ENCODE data around the gene TTC38.
"Not testable (repeated sequence)": the region's sequence is repeated elsewhere in the genome, so short reads cannot be mapped to it uniquely, and the experiment has no call there.

The TTC38 gene

DNA sequence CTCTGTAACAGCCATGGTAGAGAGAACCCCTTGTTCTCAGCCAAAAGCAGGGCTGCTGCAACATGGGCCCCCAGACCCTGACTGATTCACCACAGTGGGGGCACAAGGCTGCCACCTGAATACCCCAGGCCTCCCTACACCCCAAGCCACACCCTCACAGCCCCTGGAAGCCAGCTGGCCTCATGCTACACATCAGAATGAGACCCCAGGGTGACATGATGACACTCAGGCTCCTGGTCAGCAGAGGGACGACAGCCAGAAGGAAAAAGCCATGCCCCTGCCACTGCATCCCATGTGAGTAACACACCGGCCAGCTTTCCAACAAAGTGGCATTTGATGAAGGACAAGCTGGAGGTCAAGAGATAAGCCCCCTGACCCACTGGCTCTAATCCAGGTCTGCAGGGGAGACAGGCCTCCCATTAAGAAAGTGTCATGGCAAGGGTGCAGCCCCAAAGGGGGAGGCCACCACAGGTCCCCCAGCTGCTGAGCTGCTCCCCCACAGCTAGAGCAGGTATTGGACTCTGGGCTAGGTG is 20.3 kb upstream of the TTC38 start:
- DNase-seq: no peak

DNA sequence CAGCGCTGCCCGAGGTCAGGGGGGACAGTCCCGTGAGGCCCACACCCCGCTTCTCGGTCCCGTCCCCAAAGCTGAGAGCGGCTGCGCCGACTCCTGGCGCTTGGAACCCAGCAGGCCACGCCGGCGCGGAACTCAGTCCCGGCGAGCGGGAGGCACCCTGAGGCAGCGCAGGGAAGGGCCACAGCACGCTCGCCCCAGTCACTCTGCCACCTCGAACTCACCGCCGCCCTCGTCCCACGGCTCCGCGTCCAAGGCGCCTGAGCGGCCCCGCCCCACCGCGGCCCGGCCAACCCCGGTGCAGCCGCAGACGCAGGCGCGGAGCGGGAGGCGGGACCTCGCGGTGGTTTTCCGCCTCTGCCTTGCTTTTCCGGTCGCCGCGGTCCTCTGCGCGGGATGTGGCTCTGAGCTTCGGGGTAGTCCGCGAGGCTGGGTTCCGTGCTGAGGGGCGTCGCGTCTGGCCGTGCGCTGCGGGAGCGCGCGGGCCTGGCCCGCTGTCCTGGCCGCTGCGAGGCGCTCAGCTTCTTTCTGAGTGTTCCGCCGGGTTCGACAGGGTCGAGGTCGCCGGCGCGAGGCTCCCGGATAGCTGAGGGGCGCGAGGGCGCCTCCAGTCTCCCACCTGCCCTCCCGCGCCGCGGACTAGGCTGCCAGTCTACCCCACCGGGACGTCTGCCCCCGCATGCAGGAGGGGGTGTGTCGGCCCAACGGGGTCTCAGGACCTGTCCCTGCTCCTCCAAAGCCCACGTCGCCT is 17.6 kb upstream of the TTC38 start, which contains the start of gene CDPF1:
Gene CDPF1 (minus strand): TSS at position 259 of the 748 bp plus-strand sequence. CDS start 2,009 bp downstream, outside the sequence.
- DNase-seq: peak; percentile 86

DNA sequence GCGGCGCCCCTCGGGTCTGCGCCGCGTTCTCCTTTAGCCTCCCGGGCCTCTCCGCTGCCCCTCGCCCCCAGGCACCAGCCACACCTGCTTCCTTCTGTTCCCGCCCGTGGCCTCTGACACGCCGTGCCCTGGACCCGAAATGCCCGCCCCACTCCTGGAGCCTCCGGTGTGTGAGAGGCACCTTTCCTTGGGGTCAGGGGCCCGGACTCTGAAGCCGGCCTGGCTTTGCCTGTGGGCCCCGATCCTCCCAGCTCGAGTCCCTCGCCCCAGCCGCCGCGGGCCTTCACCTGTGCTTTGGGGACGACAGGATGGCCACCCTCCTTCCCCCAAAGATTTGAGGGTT is 17.1 kb upstream of the TTC38 start:
- DNase-seq: no peak

DNA sequence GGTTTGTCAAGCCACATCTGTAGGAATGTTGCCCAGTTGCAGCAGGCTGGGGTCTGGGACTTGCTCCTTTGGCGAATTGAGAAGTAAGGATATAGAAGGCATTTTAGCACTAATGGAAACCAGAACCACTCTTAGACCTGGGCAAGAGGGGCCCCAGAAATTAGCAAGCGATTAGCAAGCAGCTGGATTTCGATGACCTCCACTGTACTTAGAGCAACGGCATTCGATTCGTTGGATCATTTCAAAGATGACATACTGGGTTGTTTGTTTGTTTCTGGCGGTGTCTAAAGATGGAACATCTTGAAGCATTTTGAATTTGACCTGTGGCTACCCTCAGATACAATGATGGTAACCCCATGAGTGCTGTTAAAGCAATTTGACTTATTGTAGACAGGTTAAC is 16.5 kb upstream of the TTC38 start:
- no peak for DNase-seq

DNA sequence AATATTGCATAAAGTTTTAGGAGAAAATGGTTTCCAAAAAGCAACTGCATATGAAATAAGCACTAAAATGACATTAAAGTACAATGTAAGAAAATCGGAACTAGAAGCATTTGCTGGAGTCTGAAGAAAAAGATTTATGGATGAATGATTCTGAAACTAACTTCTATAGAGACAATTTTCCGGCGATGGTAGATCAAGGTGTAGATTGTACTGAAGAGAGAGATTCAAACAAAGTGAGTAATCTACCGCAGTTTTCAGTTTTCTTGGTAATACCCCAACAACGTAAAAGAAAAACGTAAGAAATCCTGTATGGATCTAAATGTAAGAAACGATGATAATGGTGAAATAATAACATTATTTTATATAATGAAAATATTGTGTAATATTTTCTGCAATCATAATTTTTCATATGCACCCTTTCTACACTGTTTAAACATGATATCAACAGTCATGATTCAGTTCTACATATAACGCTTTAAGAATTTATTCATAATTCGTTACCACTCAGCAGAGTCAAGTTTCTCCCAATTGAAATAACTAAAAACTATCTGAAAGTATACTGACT is 15.9 kb upstream of the TTC38 start:
- no peak for DNase-seq

DNA sequence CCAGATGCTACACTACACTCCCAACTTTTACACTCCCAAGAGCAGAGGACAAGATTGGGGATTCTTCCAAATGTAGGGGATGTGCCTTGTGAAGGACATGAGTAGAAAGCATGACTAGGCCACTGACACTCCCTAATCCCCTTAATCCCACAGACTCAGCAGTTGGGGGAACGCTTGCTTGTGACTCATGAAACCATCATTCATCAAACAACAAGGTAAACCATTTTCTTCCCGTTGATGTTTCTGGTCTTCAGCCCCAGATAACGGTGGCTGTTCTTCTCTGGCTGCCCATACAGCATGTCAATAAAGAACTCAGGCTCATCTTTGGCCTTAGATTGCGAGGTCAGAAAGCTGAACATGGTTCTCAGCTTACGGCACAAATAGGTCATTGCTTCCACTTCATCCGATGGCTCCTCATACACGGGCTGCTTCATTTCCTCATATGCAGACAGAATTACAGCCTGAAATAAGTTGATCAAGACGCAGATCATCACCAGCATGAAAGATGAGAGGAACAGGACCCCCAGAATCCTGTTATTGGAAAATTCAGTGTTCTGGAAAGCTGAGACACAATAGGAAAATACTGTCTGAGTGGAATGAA is 11.3 kb upstream of the TTC38 start:
- DNase-seq: no peak

DNA sequence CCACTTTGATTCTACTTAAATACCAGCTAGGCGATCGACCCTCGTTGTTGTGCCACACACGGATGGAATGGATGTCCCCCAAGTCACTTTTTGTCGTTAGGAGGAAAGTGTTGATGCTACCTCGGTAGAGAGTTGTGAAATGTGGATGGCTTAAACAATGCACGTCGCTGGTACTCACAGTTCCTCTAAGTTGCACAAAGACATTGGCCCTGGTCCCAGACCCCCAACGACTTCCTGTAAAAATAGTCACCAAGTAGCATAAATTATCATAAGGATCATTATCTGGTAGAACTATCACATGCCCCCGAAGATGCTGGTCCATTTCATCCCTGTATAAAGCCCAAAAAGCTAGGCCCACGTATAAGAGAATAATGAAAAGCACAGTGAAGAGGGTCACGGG is 8.4 kb upstream of the TTC38 start:
- no peak for DNase-seq

DNA sequence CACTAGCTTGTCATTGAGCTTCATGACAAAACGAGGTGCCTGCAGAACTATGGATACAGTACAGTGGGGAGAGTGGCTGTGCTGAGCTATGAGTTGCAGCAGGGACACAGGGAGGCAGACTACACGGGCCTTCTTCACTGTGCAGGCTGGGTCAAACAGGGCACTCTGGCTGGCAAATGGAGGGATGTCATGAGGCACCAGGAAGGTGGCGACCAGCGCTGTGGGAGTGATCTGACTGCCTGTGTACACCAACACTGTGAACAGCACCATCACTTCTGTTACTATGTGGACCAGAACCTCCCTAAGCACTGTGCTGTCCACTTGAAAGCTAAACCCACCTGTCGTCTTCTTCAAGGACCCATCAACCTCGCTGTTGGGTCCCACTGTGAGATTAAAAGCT is 7.8 kb upstream of the TTC38 start:
- DNase-seq: no peak

DNA sequence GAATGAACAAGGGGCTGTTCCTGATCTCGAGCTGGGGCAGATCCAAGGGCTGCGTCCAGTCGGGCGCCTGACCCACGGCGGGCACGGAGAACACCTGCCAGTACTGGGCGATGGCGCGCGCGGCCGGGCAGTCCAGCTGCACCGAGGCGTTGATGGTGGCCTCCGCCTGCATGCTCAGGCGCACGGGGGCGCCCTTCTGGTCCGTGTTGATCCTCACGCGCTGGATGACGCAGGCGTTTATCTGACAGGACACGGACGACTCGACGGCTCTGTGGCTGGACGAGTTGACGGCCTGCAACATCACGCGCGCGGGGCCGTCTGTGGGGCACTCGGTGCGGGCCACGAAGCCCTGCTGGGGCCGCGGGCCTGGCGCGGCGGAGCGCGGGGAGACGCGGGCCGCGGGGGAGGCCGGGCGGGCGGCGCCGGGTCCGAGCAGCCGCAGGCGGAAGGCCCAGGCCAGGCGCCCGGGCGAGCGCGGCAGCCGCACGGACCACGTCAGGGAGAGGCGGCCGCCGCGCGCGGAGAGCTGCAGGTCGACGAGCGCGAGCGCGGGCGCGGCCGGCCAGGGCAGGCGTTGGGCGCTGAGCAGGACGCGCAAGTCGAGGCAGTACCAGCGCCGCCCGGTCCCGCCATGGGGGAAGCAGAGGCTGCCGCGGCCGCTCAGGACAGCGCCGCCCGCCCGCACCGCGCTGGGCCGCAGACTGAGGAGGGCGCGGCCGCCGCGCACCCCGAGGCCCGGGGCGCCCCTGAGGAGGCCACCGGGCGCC is 5.2 kb upstream of the TTC38 start:
- no peak for DNase-seq

DNA sequence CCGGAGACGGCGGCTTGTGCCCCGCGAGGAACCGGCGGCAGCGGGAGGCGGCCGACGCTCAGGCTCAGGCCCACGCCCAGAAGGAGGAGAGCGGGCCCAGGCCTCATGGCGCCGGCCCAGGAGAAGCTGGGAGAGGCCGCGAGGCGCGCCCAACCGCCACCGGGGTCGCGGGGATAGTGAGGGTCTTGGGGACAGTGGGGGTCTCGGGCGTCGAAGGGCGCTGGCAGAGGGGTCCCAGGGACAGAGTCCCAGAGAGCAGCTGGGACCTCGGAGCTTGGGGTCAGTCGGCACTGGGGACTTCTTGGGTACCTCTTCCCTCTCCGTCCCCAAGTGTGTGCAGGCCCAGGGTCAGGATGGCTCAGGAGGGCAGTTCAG is 4.6 kb upstream of the TTC38 start, which contains the start of gene PKDREJ:
Gene PKDREJ (minus strand): TSS at position 128 of the 375 bp plus-strand sequence. CDS start 21 bp downstream, at position 107.
- no peak for DNase-seq

DNA sequence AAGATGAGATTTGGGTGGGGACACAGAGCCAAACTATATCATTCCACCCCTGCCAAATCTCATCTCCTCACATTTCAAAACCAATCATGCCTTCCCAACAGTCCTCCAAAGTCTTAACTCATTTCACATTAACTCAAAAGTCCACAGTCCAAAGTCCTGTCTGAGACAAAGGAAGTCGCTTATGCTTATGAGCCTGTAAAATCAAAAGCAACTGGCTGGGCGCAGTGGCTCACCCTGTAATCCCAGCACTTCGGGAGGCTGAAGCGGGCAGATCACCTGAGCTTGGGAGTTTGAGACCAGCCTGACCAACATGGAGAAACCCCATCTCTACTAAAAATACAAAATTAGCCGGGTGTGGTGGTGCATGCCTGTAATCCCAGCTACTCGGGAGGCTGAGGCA is 3.3 kb upstream of the TTC38 start:
- DNase-seq: not testable (repeated sequence)

DNA sequence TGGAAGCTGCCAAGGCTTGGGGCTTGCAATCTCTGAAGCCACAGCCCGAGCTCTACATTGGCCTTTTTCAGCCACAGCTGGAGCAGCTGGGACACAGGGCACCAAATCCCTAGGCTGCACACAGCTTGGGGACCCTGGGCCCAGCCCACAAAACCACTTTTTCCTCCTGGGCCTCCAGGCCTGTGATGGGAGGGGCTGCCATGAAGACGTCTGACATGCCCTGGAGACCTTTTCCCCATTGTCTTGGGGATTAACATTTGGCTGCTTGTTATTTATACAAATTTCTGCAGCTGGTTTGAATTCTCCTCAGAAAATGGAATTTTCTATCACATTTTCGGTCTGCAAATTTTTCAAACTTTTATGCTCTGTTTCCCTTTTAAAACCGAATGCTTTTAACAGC is 2.2 kb upstream of the TTC38 start:
- DNase-seq: not testable (repeated sequence)

DNA sequence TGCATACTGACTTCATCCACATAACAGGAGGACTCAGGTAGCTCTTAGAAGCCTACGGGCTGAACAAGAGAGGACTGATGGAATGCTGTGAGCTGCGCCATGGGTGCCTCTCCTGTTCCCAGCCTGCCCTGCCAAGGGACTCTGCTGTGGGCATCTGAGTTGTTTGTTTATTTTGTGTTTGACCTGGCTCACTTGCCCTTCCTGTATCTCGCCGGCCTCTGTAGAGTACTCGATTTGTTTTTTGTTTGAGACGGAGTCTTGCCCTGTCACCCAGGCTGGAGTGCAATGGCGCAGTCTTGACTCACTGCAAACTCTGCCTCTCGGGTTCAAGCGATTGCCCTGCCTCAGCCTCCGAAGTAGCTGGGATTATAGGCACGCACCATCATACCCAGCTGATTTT is 1.8 kb downstream of the TTC38 start:
- DNase-seq: no peak

DNA sequence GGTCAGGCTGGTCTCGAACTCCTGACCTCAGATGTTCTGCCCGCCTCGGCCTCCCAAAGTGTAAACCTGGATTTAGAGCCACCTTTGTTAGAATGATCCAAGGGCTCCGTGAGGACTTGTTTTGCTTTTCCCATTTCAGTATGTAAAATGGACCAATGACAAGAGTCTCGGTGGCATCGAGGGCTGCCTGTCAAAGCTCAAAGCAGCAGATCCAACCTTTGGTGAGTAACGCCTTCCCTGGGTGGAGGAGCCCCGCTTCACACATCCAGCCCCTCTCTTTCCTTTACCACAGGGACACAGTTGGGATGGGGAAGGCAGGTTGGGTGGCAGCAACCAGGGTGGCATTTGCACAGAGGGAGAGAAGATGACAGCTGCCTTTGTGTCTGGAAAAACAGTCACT is 4.4 kb downstream of the TTC38 start:
- DNase-seq: no peak

DNA sequence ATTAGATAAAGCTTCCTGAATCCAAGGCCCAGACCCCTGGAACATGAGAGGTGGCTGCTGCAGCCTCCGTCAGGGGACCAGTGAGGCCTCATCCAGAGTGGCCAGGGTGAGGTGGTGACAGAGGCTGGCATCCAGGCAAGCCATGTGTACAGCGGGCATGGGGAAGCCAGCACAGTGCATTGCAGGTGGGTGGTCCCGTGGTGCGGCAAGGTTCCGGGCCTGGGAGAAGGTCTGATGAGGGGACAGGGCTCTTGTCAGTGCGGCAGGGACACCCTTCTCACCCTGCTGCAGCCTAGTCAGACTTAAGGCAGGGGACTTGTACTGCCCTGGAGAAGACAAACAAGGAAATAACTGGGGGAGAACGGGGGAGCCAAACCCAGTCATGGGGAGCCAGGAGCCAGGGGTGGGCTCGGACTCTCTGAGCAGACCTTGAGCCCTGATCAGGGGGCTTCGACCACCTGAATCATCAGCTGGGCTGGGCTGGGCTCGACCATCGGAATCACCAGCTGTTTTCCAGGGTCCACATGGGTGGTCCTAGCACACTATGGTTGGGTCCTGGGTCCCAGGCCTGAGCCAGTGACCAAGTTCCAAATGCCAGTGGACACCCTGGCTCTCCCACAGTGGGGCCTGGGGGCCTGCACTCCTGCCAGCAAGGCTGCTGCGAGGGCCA is 5.1 kb downstream of the TTC38 start:
- no peak for DNase-seq

DNA sequence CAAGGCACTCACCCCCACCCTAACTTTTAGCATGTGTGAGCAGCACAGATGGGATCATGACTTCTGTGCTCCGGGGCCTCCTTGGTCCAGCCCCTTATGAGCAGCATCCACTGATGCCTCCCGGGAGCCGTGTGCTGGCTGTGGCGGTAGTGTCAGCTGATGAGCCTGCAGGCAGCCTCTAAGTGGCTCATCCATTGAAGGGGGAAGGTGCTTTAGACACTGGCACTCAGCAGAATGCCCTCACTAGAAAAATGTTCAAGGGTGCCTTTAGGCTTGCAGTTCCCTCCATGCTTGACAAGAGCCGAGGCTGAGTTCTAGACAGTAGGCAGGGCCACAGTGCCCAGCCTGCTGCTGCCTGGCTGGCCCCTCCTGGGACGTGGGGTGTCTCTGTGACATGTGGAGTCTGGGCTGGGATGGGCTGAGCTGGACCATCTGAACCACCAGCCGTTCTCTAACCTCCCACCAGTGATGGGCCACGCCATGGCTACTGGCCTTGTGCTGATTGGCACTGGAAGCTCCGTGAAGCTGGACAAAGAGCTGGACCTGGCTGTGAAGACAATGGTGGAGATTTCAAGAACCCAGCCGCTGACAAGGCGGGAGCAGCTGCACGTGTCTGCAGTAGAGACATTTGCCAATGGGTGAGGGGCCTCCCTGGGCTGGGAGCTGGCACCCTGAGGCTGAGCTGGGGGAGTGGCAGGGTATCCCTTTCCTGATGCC is 5.8 kb downstream of the TTC38 start:
- DNase-seq: no peak

DNA sequence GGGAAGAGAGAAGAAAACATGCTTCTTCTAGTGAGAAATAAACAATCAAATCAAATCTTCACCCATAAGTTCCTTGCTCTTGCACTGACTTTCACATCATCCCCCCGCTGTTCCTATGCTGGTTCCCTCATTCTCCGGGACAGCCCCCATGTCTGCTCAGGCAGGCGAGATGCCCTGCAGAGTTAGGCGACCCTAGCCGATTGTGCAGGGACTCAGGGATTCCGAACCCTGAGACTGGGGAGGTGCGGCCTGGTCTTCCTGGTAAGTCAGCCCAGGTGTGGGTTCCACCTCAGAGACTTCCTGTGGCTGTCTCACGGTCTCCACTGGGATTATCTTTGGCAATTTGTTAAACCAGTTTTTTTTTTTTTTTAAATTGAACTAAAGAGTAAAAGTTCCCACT is 6.6 kb downstream of the TTC38 start:
- no peak for DNase-seq

DNA sequence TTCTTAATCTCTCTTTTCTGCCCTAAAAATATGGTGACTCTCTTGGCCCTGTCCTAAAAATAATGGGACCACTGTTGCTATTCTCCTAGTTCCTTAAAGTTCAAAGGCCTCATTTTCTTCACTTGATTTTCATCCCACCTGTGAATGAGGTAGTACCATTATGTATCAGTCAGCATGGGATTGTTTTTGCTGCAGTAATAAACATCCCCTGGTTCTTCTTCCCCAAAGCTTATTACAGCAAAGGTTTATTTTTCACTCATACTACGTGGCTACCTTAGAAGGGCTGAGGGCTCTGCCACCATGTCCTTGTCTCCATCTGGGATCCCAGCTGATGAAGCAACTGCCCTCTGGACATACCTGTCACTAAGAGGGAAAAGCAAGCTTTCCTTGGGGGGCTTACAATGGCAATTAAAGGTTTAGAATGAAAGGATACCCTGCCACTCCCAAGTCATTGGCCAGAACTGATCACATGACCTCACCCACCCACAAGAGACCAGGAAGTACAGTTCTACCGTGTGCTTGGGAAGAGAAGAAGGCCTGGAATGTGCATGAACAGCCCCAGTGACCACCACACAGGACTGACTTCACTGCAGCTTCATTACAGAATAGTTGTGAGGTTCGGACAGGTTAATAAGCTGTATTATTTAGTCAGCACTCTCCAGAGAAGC is 7.8 kb downstream of the TTC38 start:
- no peak for DNase-seq

DNA sequence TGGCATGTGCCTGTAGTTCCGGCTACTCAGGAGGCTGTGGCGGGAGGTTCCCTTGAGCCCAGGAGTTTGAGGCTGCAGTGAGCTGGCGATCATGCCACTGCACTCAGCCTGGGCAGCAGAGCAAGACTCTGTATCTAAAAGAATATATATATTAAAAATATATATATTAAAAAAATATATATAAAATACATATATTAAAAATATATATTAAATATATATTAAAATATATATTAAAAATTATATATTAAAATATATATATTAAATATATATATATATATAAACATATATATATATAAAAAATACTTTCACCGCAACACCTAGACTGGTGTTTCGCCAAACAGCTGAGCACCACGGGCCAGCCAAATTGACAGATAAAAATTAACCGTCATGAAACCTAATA is 8.8 kb downstream of the TTC38 start:
- no peak for DNase-seq

DNA sequence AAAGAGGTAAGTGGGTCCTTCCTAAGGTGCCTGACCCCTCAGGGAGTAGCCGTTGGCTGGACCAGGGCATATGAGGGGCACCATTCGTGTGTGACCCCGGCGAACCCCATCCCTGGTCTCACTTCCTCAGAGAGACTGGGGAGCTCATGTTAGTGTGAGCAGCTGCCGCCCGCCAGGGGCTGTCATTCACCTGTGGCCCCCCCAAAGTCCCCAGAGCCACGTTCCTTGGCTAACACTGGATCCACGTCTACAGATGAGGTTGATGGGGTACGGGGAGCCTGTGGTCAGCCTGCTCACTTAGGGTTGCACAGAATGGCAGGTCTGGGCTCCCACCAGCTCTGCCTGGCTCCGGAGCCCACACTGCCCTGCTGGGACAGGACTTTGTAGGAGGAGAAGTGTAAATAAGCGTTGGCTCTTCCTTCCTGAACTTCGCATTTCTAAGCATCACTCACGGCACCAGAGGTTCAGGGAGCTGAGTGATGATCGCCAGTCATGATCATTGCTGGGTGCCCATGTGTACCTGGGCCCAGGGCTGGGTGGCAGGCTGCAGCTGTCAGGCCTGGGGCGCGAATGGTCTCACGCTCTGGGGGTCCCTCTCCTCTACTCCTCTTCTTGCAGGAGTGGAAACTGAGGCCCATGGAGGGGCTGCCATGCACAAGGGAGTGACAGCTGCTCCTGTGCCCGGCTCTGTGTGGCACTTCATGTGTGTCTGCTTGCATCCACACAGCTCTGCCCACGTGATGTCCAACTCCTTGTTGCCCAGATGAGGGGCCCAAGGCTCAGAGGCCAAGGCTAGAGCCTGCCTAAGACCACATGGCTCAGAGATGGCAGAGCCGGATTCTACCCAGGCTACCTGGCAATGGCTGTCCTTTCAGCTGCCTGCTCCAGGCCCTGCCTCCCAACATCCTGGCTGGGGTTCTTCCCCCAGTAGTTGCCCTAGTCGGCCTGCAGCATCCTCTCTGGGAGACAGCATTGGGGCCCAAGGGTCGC is 11.1 kb downstream of the TTC38 start:
- no peak for DNase-seq

Measured in 8988T (cell line).